ENCODE measurements around the gene TBC1D8. TPM values are rescaled to one million over a fixed set of nuclear protein-coding genes. Genes with fewer than 3 reads are reported as not detected.
"Not testable (repeated sequence)": the region's sequence is repeated elsewhere in the genome, so short reads cannot be mapped to it uniquely, and the experiment has no call there.

The TBC1D8 gene
- total and polyA plus RNA-seq, 7 experiments from 2014 or later = 0.30 to 20.1 (median 2.2) TPM

- CTCF ChIA-PET = no interaction called here
- Mint-ChIP-seq H3K4me3 (no peak overlapping the region), H3K9me3 (peaks cover 0 to 2% (median 0%) of the 10 kb centered on the region in 11 donors), H3K36me3 (peaks cover 0 to 3% (median 0%) of the 10 kb centered on the region in 5 donors), H3K27me3 (no peaks in the 10 kb centered on the region), H3K4me1 (peaks cover 0 to 9% (median 3%) of the 10 kb centered on the region in 7 donors), H3K27ac (no peak overlapping the region)
- DNase-seq (no peak), ATAC-seq (peak; percentile 84)
- no peaks in the 10 kb centered on the region for H3K4me1 ChIP-seq (ENCODE audit: control insufficient read depth in 2 of 2, insufficient read depth in 2 of 2, low read length in 2 of 2)
- POLR2A ChIA-PET = interaction anchor here (0.6 kb wide), 1 partner anchor 122 kb away, joined by 3 read pairs; no protein-coding TSS in a partner anchor
- no peaks in the 10 kb centered on the region for H3K9me3 ChIP-seq (ENCODE audit: control insufficient read depth in 2 of 3, low read length in 3 of 3)
- no peak overlapping the region for H3K27ac ChIP-seq (ENCODE audit: low read depth, low read length)
- H3K27me3 ChIP-seq (ENCODE audit: control insufficient read depth in 2 of 2, insufficient read depth in 2 of 2, low read length in 2 of 2) = no peaks in the 10 kb centered on the region
- intact Hi-C loops (cut with micrococcal nuclease) = no loop called here
- H3K36me3 ChIP-seq (ENCODE audit: control insufficient read depth in 2 of 3, insufficient read depth in 3 of 3, low read length in 3 of 3) = no peaks in the 10 kb centered on the region
- H3K4me3 ChIP-seq (ENCODE audit: low read length) = no peak overlapping the region
These were observed 28.8 kb upstream of the TBC1D8 start for GRCh38 chr2:101179982-101180381.

GRCh38 chr2:101176803-101177202, 25.6 kb upstream of the TBC1D8 start:
- intact Hi-C loops (cut with micrococcal nuclease) = no loop called here
- H3K9me3 Mint-ChIP-seq = peaks cover 0 to 18% (median 6%) of the 10 kb centered on the region in 11 donors
- H3K4me3 ChIP-seq (ENCODE audit: low read length) = no peak overlapping the region
- no peaks in the 10 kb centered on the region for H3K36me3 ChIP-seq (ENCODE audit: control insufficient read depth in 2 of 3, insufficient read depth in 3 of 3, low read length in 3 of 3)
- no peak overlapping the region for H3K27ac ChIP-seq (ENCODE audit: low read depth, low read length)
- no peak for DNase-seq
- no peaks in the 10 kb centered on the region for H3K27me3 Mint-ChIP-seq
- H3K4me1 Mint-ChIP-seq = peaks cover 9 to 29% (median 23%) of the 10 kb centered on the region in 7 donors
- no peak for ATAC-seq
- H3K9me3 ChIP-seq (ENCODE audit: control insufficient read depth in 2 of 3, low read length in 3 of 3) = peaks cover 0 to 6% (median 0%) of the 10 kb centered on the region in 3 experiments
- H3K27me3 ChIP-seq (ENCODE audit: control insufficient read depth in 2 of 2, insufficient read depth in 2 of 2, low read length in 2 of 2) = no peaks in the 10 kb centered on the region
- H3K36me3 Mint-ChIP-seq = peaks cover 0 to 6% (median 2%) of the 10 kb centered on the region in 5 donors
- H3K4me3 Mint-ChIP-seq = no peak overlapping the region
- no peak overlapping the region for H3K27ac Mint-ChIP-seq
- CTCF ChIA-PET = no interaction called here
- POLR2A ChIA-PET = no interaction called here
- H3K4me1 ChIP-seq (ENCODE audit: control insufficient read depth in 2 of 2, insufficient read depth in 2 of 2, low read length in 2 of 2) = peaks cover 0 to 6% of the 10 kb centered on the region in 2 donors

GRCh38 chr2:101175991-101176390, 24.8 kb upstream of the TBC1D8 start:
- Histone ChIP-seq H3K27ac (ENCODE audit: low read depth, low read length) (no peak overlapping the region), H3K36me3 (ENCODE audit: control insufficient read depth in 2 of 3, insufficient read depth in 3 of 3, low read length in 3 of 3) (no peaks in the 10 kb centered on the region), H3K4me1 (ENCODE audit: control insufficient read depth in 2 of 2, insufficient read depth in 2 of 2, low read length in 2 of 2) (peaks cover 0 to 6% of the 10 kb centered on the region in 2 donors), H3K4me3 (ENCODE audit: low read length) (no peak overlapping the region), H3K9me3 (ENCODE audit: control insufficient read depth in 2 of 3, low read length in 3 of 3) (peaks cover 0 to 6% (median 0%) of the 10 kb centered on the region in 3 experiments), H3K27me3 (ENCODE audit: control insufficient read depth in 2 of 2, insufficient read depth in 2 of 2, low read length in 2 of 2) (no peaks in the 10 kb centered on the region)
- ChIA-PET POLR2A (no interaction called here), CTCF (interaction anchor here (0.7 kb wide), 1 partner anchor 46 kb away, joined by 4 read pairs; no protein-coding TSS in a partner anchor)
- peaks cover 9 to 30% (median 23%) of the 10 kb centered on the region in 7 donors for H3K4me1 Mint-ChIP-seq
- no peaks in the 10 kb centered on the region for H3K27me3 Mint-ChIP-seq
- no peak for ATAC-seq
- no peak overlapping the region for H3K27ac Mint-ChIP-seq
- H3K4me3 Mint-ChIP-seq = no peak overlapping the region
- peaks cover 0 to 8% (median 3%) of the 10 kb centered on the region in 5 donors for H3K36me3 Mint-ChIP-seq
- intact Hi-C loops (cut with micrococcal nuclease) = no loop called here
- H3K9me3 Mint-ChIP-seq = peaks cover 0 to 22% (median 6%) of the 10 kb centered on the region in 11 donors
- no peak for DNase-seq

GRCh38 chr2:101173707-101174295, 22.6 kb upstream of the TBC1D8 start:
- POLR2A ChIA-PET = interaction anchor here (0.6 to 0.7 kb wide), 2 partner anchors 99 to 566 kb away, joined by 3 read pairs; no protein-coding TSS in a partner anchor

GRCh38 chr2:101169822-101170221, 18.6 kb upstream of the TBC1D8 start:
- H3K27me3 ChIP-seq (ENCODE audit: control insufficient read depth in 2 of 2, insufficient read depth in 2 of 2, low read length in 2 of 2); CTCF ChIA-PET; DNase-seq; H3K36me3 ChIP-seq (ENCODE audit: control insufficient read depth in 2 of 3, insufficient read depth in 3 of 3, low read length in 3 of 3); ATAC-seq; H3K4me3 Mint-ChIP-seq; H3K4me3 ChIP-seq (ENCODE audit: low read length); H3K4me1 ChIP-seq (ENCODE audit: control insufficient read depth in 2 of 2, insufficient read depth in 2 of 2, low read length in 2 of 2); H3K9me3 ChIP-seq (ENCODE audit: control insufficient read depth in 2 of 3, low read length in 3 of 3); POLR2A ChIA-PET; H3K27me3 Mint-ChIP-seq; H3K27ac ChIP-seq (ENCODE audit: low read depth, low read length); intact Hi-C loops (cut with micrococcal nuclease): not testable (repeated sequence)
- Mint-ChIP-seq H3K4me1 (peaks cover 15 to 24% (median 19%) of the 10 kb centered on the region in 7 donors), H3K27ac (peak overlapping the region in 3 of 9 donors; percentile 8 to 43 (median 34)), H3K36me3 (peaks cover 14 to 26% (median 17%) of the 10 kb centered on the region in 5 donors), H3K9me3 (peaks cover 6 to 64% (median 22%) of the 10 kb centered on the region in 11 donors)

More at GRCh38 chr2:101173707-101174295, 22.6 kb upstream of the TBC1D8 start:
- no peaks in the 10 kb centered on the region for H3K27me3 Mint-ChIP-seq
- no peaks in the 10 kb centered on the region for H3K36me3 ChIP-seq (ENCODE audit: control insufficient read depth in 2 of 3, insufficient read depth in 3 of 3, low read length in 3 of 3)
- H3K36me3 Mint-ChIP-seq = peaks cover 3 to 17% (median 8%) of the 10 kb centered on the region in 5 donors
- H3K27me3 ChIP-seq (ENCODE audit: control insufficient read depth in 2 of 2, insufficient read depth in 2 of 2, low read length in 2 of 2) = no peaks in the 10 kb centered on the region
- H3K27ac Mint-ChIP-seq = peak overlapping the region in 8 of 9 donors; percentile 60 to 92 (median 81)
- CTCF ChIA-PET = interaction anchor here (0.9 to 1.3 kb wide), 2 partner anchors 11 to 32 kb away, joined by 3 to 4 read pairs; no protein-coding TSS in a partner anchor
- DNase-seq (peak in 6 of 9 donors; percentile 18 to 67 (median 42)), ATAC-seq (peak; percentile 98)
- H3K27ac ChIP-seq (ENCODE audit: low read depth, low read length) = peak overlapping the region; percentile 44
- peak overlapping the region in 9 of 10 donors; percentile 3 to 59 (median 22) for H3K4me3 Mint-ChIP-seq
- H3K4me3 ChIP-seq (ENCODE audit: low read length) = no peak overlapping the region
- intact Hi-C loops (cut with micrococcal nuclease) = loop anchor here in 1 of 2 donors (1.0 kb wide), 1 partner anchor 22 kb away; the partner anchor contains the start of gene TBC1D8
- H3K9me3 ChIP-seq (ENCODE audit: control insufficient read depth in 2 of 3, low read length in 3 of 3) = peaks cover 0 to 6% (median 0%) of the 10 kb centered on the region in 3 experiments
- H3K4me1 Mint-ChIP-seq = peaks cover 9 to 30% (median 23%) of the 10 kb centered on the region in 7 donors
- H3K4me1 ChIP-seq (ENCODE audit: control insufficient read depth in 2 of 2, insufficient read depth in 2 of 2, low read length in 2 of 2) = peaks cover 0 to 6% of the 10 kb centered on the region in 2 donors
- peaks cover under 1 to 41% (median 13%) of the 10 kb centered on the region in 11 donors for H3K9me3 Mint-ChIP-seq

GRCh38 chr2:101168706-101169105, 17.5 kb upstream of the TBC1D8 start:
- Histone ChIP-seq H3K9me3 (ENCODE audit: control insufficient read depth in 2 of 3, low read length in 3 of 3) (peaks cover 0 to 6% (median 6%) of the 10 kb centered on the region in 3 experiments), H3K36me3 (ENCODE audit: control insufficient read depth in 2 of 3, insufficient read depth in 3 of 3, low read length in 3 of 3) (no peaks in the 10 kb centered on the region), H3K4me3 (ENCODE audit: low read length) (no peak overlapping the region), H3K27me3 (ENCODE audit: control insufficient read depth in 2 of 2, insufficient read depth in 2 of 2, low read length in 2 of 2) (no peaks in the 10 kb centered on the region), H3K27ac (ENCODE audit: low read depth, low read length) (no peak overlapping the region), H3K4me1 (ENCODE audit: control insufficient read depth in 2 of 2, insufficient read depth in 2 of 2, low read length in 2 of 2) (no peaks in the 10 kb centered on the region)
- ATAC-seq (no peak), DNase-seq (no peak)
- H3K4me3 Mint-ChIP-seq = no peak overlapping the region
- H3K9me3 Mint-ChIP-seq = peaks cover 6 to 60% (median 22%) of the 10 kb centered on the region in 11 donors
- peaks cover 4 to 13% (median 8%) of the 10 kb centered on the region in 7 donors for H3K4me1 Mint-ChIP-seq
- H3K27me3 Mint-ChIP-seq = no peaks in the 10 kb centered on the region
- CTCF ChIA-PET = interaction anchor here (0.7 kb wide), 1 partner anchor 37 kb away, joined by 3 read pairs; no protein-coding TSS in a partner anchor
- no peak overlapping the region for H3K27ac Mint-ChIP-seq
- intact Hi-C loops (cut with micrococcal nuclease) = no loop called here
- POLR2A ChIA-PET = no interaction called here
- H3K36me3 Mint-ChIP-seq = peaks cover 14 to 26% (median 17%) of the 10 kb centered on the region in 5 donors
